ENCODE results near the gene SCAPER. TPM values are rescaled to one million over a fixed set of nuclear protein-coding genes. Genes with fewer than 3 reads are reported as not detected.

Gene SCAPER
- total RNA-seq, 1 experiment from 2014 or later, result 7.4 TPM

DNA sequence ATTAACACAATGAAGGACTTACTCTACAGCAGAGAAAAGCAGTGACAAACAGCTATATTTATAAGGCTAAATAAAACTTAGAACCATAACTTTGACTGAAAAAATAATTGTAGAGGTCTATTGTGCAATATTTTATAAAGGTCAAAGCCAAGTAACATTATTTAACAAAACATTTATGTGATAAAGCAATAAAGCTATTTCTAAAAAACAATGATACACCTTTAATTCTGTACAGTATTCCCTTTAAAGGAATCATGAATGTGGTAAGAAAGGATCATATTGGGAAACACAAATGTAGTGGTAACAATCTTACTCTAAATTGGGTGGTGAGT, 332.2 kb downstream of the SCAPER start:
- Histone ChIP-seq H3T11ph (ENCODE audit: low read length) (no peak overlapping the region), H3K79me1 (ENCODE audit: insufficient read depth, low read depth, low read length, poor library complexity, severe bottlenecking) (no peaks in the 10 kb centered on the region), H3K79me2 (ENCODE audit: insufficient read depth, low read length) (no peaks in the 10 kb centered on the region), H3K4me1 (ENCODE audit: insufficient read depth, low read length) (no peaks in the 10 kb centered on the region), H3K14ac (ENCODE audit: insufficient read depth, low read length) (no peak overlapping the region), H2AK5ac (ENCODE audit: insufficient read length, low read length) (no peak overlapping the region), H3K9me3 (ENCODE audit: control insufficient read depth, low read depth, low read length) (no peaks in the 10 kb centered on the region), H3K27ac (ENCODE audit: insufficient read length, low read depth, low read length) (no peak overlapping the region), H3K56ac (ENCODE audit: insufficient read length, low read depth, low read length) (no peak overlapping the region), H2BK120ac (ENCODE audit: low read depth, low read length, poor library complexity, severe bottlenecking) (no peak overlapping the region), H3K9ac (ENCODE audit: extremely low read depth, insufficient read length, low read length) (no peak overlapping the region), H3K4ac (ENCODE audit: low read depth, low read length) (no peak overlapping the region), H3K23ac (ENCODE audit: insufficient read length, low read depth, low read length) (no peak overlapping the region), H2BK5ac (ENCODE audit: insufficient read length, low read length) (no peak overlapping the region), H2BK15ac (ENCODE audit: low read depth, low read length) (no peak overlapping the region), H2BK20ac (ENCODE audit: low read depth, low read length, poor library complexity, severe bottlenecking) (no peak overlapping the region), H4K91ac (ENCODE audit: insufficient read length, low read depth, low read length) (no peak overlapping the region), H2BK12ac (ENCODE audit: insufficient read length, low read depth, low read length) (no peak overlapping the region), H4K5ac (ENCODE audit: insufficient read length, low read depth, low read length) (no peak overlapping the region), H3K27me3 (ENCODE audit: insufficient read depth, low read length) (no peaks in the 10 kb centered on the region), H2AFZ (ENCODE audit: low read length) (no peak overlapping the region), H4K20me1 (ENCODE audit: control insufficient read depth, insufficient read depth, insufficient read length) (peaks cover 2% of the 10 kb centered on the region), H3K18ac (ENCODE audit: insufficient read length, low read depth, low read length) (no peak overlapping the region), H3K23me2 (ENCODE audit: insufficient read length, low read depth, low read length, poor library complexity, severe bottlenecking) (no peaks in the 10 kb centered on the region), H3K4me2 (ENCODE audit: insufficient read depth, insufficient read length, low read length) (no peak overlapping the region), H4K8ac (replicated peaks; ENCODE audit: insufficient read length, low read depth, low read length) (no peak overlapping the region)
- Mint-ChIP-seq H3K27me3 (ENCODE audit: low read depth) (no peaks in the 10 kb centered on the region), H3K36me3 (ENCODE audit: insufficient read depth in 1 of 3, low read depth in 3 of 3) (peaks cover 0 to 10% (median 1%) of the 10 kb centered on the region in 3 experiments; a peak in 4 of 7 replicates), H3K9me3 (peaks cover 1 to 3% of the 10 kb centered on the region in 2 experiments; a peak in 3 of 5 replicates), H3K4me3 (no peak overlapping the region), H3K27ac (no peak overlapping the region), H3K4me1 (peaks cover 4 to 8% of the 10 kb centered on the region in 2 experiments; a peak in 3 of 4 replicates)
- no peak for DNase-seq
- TF ChIP-seq, protein P1, sequence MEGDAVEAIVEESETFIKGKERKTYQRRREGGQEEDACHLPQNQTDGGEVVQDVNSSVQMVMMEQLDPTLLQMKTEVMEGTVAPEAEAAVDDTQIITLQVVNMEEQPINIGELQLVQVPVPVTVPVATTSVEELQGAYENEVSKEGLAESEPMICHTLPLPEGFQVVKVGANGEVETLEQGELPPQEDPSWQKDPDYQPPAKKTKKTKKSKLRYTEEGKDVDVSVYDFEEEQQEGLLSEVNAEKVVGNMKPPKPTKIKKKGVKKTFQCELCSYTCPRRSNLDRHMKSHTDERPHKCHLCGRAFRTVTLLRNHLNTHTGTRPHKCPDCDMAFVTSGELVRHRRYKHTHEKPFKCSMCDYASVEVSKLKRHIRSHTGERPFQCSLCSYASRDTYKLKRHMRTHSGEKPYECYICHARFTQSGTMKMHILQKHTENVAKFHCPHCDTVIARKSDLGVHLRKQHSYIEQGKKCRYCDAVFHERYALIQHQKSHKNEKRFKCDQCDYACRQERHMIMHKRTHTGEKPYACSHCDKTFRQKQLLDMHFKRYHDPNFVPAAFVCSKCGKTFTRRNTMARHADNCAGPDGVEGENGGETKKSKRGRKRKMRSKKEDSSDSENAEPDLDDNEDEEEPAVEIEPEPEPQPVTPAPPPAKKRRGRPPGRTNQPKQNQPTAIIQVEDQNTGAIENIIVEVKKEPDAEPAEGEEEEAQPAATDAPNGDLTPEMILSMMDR (conservative IDR thresholded peaks at IDR 0.05), result no peak

All from H9 (cell line).